Glutamatergic neuron (in vitro differentiated cells): ENCODE data around the gene EPB41L1. TPM values are rescaled to one million over a fixed set of nuclear protein-coding genes. Genes with fewer than 3 reads are reported as not detected.

Source experiments
- DNase-seq: peaks from one replicate; pipeline ENCODE4 v3.0.0; 2022
- H3K27ac Mint-ChIP-seq: one replicate; pipeline ENCODE4 v1.8.0; 2020; ENCODE audit warnings: mild to moderate bottlenecking, mixed read lengths, inconsistent platforms; ENCODE audit not compliant: unreplicated experiment
- H3K27me3 Mint-ChIP-seq: one replicate; pipeline ENCODE4 v1.8.0; 2020; ENCODE audit warnings: mild to moderate bottlenecking, moderate library complexity, mixed read lengths, inconsistent platforms; ENCODE audit not compliant: unreplicated experiment
- H3K36me3 Mint-ChIP-seq: one replicate; pipeline ENCODE4 v1.8.0; 2020; ENCODE audit warnings: mild to moderate bottlenecking, mixed read lengths, inconsistent platforms; ENCODE audit not compliant: unreplicated experiment
- H3K4me1 Mint-ChIP-seq: one replicate; pipeline ENCODE4 v1.8.0; 2020; ENCODE audit warnings: mild to moderate bottlenecking, low read depth, mixed read lengths, inconsistent platforms; ENCODE audit not compliant: unreplicated experiment
- H3K4me3 Mint-ChIP-seq: one replicate; pipeline ENCODE4 v1.8.0; 2020; ENCODE audit warnings: mild to moderate bottlenecking, mixed read lengths, inconsistent platforms; ENCODE audit not compliant: unreplicated experiment
- H3K9me3 Mint-ChIP-seq: one replicate; pipeline ENCODE4 v1.8.0; 2020; ENCODE audit warnings: mild to moderate bottlenecking, moderate library complexity, mixed read lengths, inconsistent platforms; ENCODE audit not compliant: unreplicated experiment
- CTCF ChIP-seq: fragments of 200-600 bp; sonication (generic); IDR thresholded peaks from one replicate; pipeline ENCODE4 v1.5.0; 2021; ENCODE audit not compliant: partially characterized antibody, unreplicated experiment
- total RNA-seq: library from RNA; stranded (reverse); fragmentation: NEBNext Ultra II Directional; extraction: Animal tissue kit (Norgen Biotek cat#: 25700); gene quantifications from one replicate; pipeline ENCODE4 v1.2.1, GENCODE V29; 2021; ENCODE audit not compliant: unreplicated experiment

Gene EPB41L1
- total RNA-seq, 1 donor from 2014 or later, result 54.1 TPM

- Mint-ChIP-seq H3K9me3 (no peaks in the 10 kb centered on the region), H3K27ac (no peak overlapping the region), H3K27me3 (no peaks in the 10 kb centered on the region)
Observed at GRCh38 chr20:36225666-36226065, 71.1 kb downstream of the EPB41L1 start.

GRCh38 chr20:36228770-36229169 is 74.2 kb downstream of the EPB41L1 start:
- H3K27ac Mint-ChIP-seq, result no peak overlapping the region
- peaks cover 5% of the 10 kb centered on the region for H3K27me3 Mint-ChIP-seq
- no peak for TF ChIP-seq CTCF
- DNase-seq, result no peak
- no peaks in the 10 kb centered on the region for H3K4me1 Mint-ChIP-seq
- no peak overlapping the region for H3K4me3 Mint-ChIP-seq
- peaks cover 5% of the 10 kb centered on the region for H3K36me3 Mint-ChIP-seq
- no peaks in the 10 kb centered on the region for H3K9me3 Mint-ChIP-seq

More at GRCh38 chr20:36225666-36226065, 71.1 kb downstream of the EPB41L1 start:
- H3K4me3 Mint-ChIP-seq, result no peak overlapping the region
- TF ChIP-seq CTCF, result no peak
- no peak for DNase-seq
- peaks cover 5% of the 10 kb centered on the region for H3K36me3 Mint-ChIP-seq
- no peaks in the 10 kb centered on the region for H3K4me1 Mint-ChIP-seq

- Mint-ChIP-seq H3K36me3 (peaks cover 5% of the 10 kb centered on the region), H3K27ac (no peak overlapping the region), H3K4me1 (no peaks in the 10 kb centered on the region)
Observed at GRCh38 chr20:36230019-36230418, 75.5 kb downstream of the EPB41L1 start.

GRCh38 chr20:36231331-36231730 is 76.8 kb downstream of the EPB41L1 start:
- TF ChIP-seq CTCF, result no peak
- H3K9me3 Mint-ChIP-seq, result peaks cover 2% of the 10 kb centered on the region
- H3K27me3 Mint-ChIP-seq, result peaks cover 5% of the 10 kb centered on the region
- no peak overlapping the region for H3K27ac Mint-ChIP-seq
- peaks cover 5% of the 10 kb centered on the region for H3K36me3 Mint-ChIP-seq
- no peaks in the 10 kb centered on the region for H3K4me1 Mint-ChIP-seq
- DNase-seq, result no peak
- H3K4me3 Mint-ChIP-seq, result no peak overlapping the region

More at GRCh38 chr20:36230019-36230418, 75.5 kb downstream of the EPB41L1 start:
- Mint-ChIP-seq H3K27me3 (peaks cover 5% of the 10 kb centered on the region), H3K4me3 (no peak overlapping the region), H3K9me3 (peaks cover 2% of the 10 kb centered on the region)
- no peak for DNase-seq
- no peak for TF ChIP-seq CTCF

GRCh38 chr20:36234771-36235320 is 80.3 kb downstream of the EPB41L1 start:
- Mint-ChIP-seq H3K4me3 (no peak overlapping the region), H3K27me3 (peaks cover 7% of the 10 kb centered on the region), H3K36me3 (no peaks in the 10 kb centered on the region), H3K27ac (no peak overlapping the region), H3K9me3 (peaks cover 2% of the 10 kb centered on the region), H3K4me1 (peaks cover 10% of the 10 kb centered on the region)
- TF ChIP-seq CTCF, result no peak
- no peak for DNase-seq
